Iris pigment epithelial cell (primary cell): ENCODE data around the gene VOPP1.
A peak's percentile ranks its signal among the peaks of the same experiment; 100 is the strongest.

Experiments
- DNase-seq: peaks from one replicate; pipeline ENCODE4 v3.0.0-alpha.2; 2011; ENCODE audit warnings: low read depth

VOPP1 gene

GRCh38 chr7:55576753-55577152 is 4.5 kb upstream of the VOPP1 start:
- DNase-seq: no peak

GRCh38 chr7:55575733-55576132 is 3.4 kb upstream of the VOPP1 start:
- DNase-seq: no peak

GRCh38 chr7:55575098-55575497 is 2.8 kb upstream of the VOPP1 start:
- DNase-seq: no peak

- peak; percentile 59 for DNase-seq
Observed at GRCh38 chr7:55574051-55574717, 1.9 kb upstream of the VOPP1 start.

- peak; percentile 42 for DNase-seq
Observed at GRCh38 chr7:55573234-55573900, 1.1 kb upstream of the VOPP1 start.

- peak; percentile 62 for DNase-seq
Observed at GRCh38 chr7:55571511-55572377, 558 bp downstream of the VOPP1 start.

GRCh38 chr7:55570939-55571338 is 1.4 kb downstream of the VOPP1 start:
- peak; percentile 78 for DNase-seq

GRCh38 chr7:55570218-55570873 is 2.0 kb downstream of the VOPP1 start:
- DNase-seq: no peak

- no peak for DNase-seq
Observed at GRCh38 chr7:55569797-55570196, 2.5 kb downstream of the VOPP1 start.

- no peak for DNase-seq
Observed at GRCh38 chr7:55569269-55569663, 3.0 kb downstream of the VOPP1 start.

- peak; percentile 45 for DNase-seq
Observed at GRCh38 chr7:55568613-55569268, 3.6 kb downstream of the VOPP1 start.

- no peak for DNase-seq
Observed at GRCh38 chr7:55567571-55567970, 4.7 kb downstream of the VOPP1 start.

- no peak for DNase-seq
Observed at GRCh38 chr7:55565681-55566080, 6.6 kb downstream of the VOPP1 start.

- no peak for DNase-seq
Observed at GRCh38 chr7:55563596-55564325, 8.5 kb downstream of the VOPP1 start.

GRCh38 chr7:55561690-55562089 is 10.6 kb downstream of the VOPP1 start:
- no peak for DNase-seq

- no peak for DNase-seq
Observed at GRCh38 chr7:55558962-55559920, 13.1 kb downstream of the VOPP1 start.

- no peak for DNase-seq
Observed at GRCh38 chr7:55557666-55558188, 14.6 kb downstream of the VOPP1 start.

GRCh38 chr7:55556492-55556891 is 15.8 kb downstream of the VOPP1 start:
- no peak for DNase-seq

GRCh38 chr7:55556031-55556430 is 16.3 kb downstream of the VOPP1 start:
- DNase-seq: no peak

- DNase-seq: no peak
Observed at GRCh38 chr7:55555160-55555559, 17.1 kb downstream of the VOPP1 start.
